H54 (cell line): ENCODE data around the gene PRKACB.
A peak's percentile ranks its signal among the peaks of the same experiment; 100 is the strongest.

Experiments
- DNase-seq: peaks from one replicate; pipeline ENCODE4 v3.0.0; 2011; ENCODE audit warnings: low spot score, mixed read lengths; ENCODE audit not compliant: insufficient read length
- FAIRE-seq: peaks from 3 replicates; lab custom pipeline; 2011; peaks lifted over from hg19 to GRCh38; lab: Jason Lieb, UNC
- POLR2A ChIP-seq: IDR thresholded peaks from 2 replicates; pipeline ENCODE4 v1.6.1; 2011; ENCODE audit warnings: low read depth, mild to moderate bottlenecking, low read length

Gene PRKACB

DNA sequence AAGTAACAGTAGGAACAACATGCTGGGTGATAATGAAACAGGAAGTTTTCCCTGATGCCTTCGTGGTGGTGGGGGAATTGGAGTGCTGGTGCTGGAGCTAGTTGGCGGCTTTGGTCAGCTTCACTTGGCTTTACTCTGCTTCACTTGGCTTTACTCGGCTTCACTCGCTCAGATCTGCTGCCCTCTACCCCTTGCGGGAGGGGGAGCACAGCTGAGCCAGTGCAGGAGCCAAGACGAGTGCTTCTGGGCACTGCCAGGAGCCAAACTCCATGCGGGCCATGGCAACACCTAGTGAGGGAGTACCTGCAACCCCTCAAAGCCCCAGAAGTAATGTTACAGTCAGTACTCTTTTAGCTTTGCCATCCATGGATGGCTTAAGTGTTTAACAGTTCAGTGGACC, 10.6 kb upstream of the PRKACB start:
- DNase-seq, result no peak
- no peak for FAIRE-seq
- no peak for TF ChIP-seq POLR2A

DNA sequence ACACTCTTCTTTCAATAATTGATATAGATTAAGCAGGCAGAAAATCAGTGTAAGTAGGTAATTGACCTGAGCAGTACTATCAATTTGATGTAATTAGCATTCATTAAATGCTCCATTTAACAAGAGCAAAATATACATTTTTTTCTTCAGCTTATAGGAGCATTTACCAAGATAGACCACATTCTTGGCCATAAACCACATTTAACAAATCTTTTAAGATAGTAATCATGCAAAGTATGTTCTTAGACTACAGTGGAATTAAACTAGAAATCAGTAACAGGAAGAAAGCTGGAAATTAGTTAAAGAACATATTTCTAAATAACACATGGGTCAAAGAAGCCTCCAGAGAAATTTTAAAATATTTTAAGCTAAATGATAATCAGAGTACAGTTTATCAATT, 8.7 kb upstream of the PRKACB start:
- no peak for DNase-seq
- TF ChIP-seq POLR2A, result no peak
- no peak for FAIRE-seq

DNA sequence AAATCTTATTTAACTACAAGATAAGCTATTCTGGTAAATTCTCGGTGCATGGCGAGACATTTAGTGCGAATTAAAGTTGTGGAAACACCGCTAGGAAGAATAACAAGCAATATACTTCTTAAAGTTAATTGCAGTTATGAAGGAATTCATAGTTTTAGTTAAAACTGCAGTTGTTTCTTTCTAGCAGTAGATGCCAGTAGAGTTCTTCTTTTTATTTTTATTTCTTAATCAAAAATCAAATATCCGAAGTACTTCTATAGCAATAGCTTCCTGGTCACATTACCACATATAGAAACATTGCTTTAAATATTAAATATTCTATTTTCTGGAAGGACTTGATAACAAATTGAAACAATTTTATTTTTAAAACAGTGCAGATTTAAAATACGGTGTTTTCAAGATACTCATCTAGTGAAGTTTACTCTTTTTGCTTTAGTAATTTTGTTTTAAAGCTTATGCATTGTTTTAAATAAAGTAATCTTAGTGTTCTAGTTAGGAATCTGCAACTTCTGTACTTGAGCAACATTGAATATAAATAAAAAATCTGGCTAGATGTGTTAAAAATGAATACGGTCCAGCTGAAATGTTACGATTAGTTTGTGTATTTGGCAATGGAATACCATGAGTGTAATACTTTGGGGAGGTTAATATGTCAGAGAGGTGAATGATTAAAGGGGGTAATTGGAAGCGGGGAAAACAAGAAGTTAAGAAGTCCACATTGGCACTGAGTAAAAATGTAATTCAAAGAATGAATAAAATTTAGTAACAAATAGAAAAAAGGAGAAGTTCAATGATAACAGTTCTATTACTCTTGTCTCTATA, 2.7 kb upstream of the PRKACB start:
- FAIRE-seq (peak; percentile 11), DNase-seq (no peak)
- no peak for TF ChIP-seq POLR2A

DNA sequence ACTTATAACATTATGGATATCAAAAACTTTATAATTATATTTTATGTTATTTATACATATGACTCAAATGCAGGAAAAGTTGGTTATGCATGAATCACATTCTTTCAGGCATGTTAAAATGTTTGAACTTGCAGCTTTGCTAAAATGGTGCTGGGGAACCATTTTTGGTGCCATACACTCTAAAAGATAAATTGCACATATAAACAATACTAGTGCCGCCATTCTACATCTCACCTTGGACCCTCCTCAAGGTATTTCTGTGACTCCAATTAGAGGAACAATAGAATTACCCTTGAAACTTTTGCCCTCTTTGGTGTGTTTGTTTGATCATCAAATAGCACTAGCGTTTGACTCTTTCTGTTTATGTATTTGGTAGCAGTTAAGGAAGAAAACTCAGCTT, 997 bp downstream of the PRKACB start:
- DNase-seq (no peak), FAIRE-seq (peak; percentile 64)
- no peak for TF ChIP-seq POLR2A

DNA sequence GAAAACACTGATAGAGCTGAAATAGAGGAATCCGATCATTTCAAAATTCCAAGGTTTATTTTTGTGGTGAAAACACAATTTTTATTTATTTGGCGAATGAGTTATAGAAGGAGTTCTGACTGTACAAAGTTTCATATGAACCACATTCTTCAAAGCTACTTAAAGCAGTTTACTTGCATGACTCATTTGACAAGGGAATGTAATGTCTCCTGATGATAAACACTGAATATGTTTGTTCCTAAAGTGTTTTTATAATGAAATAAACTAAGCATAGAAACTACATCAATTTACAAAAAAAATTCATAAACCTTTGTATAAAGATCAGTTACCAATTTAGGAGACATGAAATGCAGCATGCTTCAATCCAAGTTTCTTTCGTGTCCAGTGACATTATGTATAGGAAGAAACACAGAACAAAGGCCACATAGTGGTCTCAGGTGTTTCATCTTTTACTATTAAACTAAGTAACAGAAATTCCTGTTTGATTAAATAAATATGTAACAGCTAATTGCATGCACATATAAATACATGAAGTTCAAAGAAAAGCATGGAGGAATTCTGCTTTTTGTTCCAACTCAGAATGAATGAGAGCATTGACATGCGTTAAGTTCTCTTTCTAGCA, 2.5 kb downstream of the PRKACB start:
- no peak for DNase-seq
- TF ChIP-seq POLR2A, result no peak
- FAIRE-seq, result peak; percentile 86

DNA sequence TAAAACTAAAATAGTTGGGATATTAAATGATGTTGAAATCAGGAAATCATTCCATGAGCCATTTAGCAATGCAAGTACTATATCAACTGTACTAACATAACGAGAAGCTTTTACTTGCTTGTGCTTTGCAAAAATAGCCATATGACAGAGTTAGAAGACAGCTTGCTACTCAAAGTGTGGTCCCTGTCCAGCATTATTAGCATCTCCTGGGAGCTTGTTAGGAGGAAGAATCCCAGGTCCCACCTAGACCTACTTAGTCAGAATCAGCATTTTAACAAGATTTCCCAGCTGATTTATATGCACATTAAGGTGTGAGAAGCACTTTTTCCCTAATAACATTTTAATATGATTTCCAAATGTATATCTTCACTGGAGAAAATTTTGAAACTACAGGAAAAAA, 4.7 kb downstream of the PRKACB start:
- FAIRE-seq (no peak), DNase-seq (no peak)
- TF ChIP-seq POLR2A, result no peak

DNA sequence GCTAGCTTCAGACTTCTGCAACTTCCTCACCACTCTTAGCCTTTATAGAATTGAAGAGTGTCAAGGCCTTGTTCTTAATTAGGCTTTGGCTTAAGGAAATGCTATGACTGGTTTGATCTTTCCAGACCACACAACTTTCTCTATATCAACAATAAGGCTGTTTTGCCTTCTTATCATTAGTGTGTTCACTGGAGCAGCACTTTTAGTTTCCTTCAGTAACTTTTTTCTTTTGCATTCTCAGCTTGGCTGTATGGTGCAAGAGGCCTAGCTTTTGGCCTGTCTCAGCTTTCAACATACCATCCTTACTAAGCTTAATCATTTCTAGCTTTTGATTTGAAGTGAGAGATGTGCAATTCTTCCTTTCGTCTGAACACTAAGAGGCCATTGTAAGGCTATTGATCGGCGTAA, 8.6 kb downstream of the PRKACB start:
- DNase-seq (no peak), FAIRE-seq (no peak)
- TF ChIP-seq POLR2A, result no peak

DNA sequence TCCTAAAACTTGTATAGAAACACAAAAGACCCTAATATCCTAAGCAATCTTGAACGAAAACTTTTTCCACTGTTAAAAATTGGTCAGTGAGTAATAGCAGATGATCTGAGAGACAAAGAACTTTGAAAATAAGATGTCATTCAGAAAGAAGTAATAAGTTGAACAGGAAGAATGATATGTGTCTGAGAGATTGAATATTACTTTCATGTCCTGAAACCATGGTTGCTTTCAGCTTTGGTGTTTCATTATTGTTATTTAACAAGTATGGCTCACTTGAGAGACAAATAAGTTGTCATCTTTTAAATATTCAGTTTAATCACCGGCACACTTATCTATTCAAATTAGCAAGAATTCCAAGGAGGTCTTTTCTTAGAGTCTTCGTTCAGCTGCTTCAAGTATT, 11.4 kb downstream of the PRKACB start:
- TF ChIP-seq POLR2A, result no peak
- DNase-seq (no peak), FAIRE-seq (peak; percentile 41)

DNA sequence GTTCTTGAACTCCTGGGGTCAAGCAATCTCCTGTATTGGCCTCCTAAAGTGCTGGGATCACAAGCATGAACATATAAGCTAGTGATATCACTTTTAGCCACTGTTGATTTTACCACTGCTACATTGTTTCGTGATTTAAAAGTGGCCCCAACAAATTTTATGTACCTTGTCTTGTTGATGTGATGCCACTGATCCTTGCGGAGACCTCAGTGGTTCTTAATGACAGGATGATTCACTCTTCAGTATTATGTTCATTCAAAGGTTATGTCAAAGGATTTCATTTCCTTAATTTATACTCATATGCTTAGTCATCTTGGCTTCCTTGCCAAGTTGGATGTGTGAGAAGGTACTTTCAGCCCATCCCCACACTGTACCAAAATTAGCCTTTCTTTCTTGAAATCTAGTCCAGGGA, 12.1 kb downstream of the PRKACB start:
- peak; percentile 97 for FAIRE-seq
- TF ChIP-seq POLR2A, result no peak

DNA sequence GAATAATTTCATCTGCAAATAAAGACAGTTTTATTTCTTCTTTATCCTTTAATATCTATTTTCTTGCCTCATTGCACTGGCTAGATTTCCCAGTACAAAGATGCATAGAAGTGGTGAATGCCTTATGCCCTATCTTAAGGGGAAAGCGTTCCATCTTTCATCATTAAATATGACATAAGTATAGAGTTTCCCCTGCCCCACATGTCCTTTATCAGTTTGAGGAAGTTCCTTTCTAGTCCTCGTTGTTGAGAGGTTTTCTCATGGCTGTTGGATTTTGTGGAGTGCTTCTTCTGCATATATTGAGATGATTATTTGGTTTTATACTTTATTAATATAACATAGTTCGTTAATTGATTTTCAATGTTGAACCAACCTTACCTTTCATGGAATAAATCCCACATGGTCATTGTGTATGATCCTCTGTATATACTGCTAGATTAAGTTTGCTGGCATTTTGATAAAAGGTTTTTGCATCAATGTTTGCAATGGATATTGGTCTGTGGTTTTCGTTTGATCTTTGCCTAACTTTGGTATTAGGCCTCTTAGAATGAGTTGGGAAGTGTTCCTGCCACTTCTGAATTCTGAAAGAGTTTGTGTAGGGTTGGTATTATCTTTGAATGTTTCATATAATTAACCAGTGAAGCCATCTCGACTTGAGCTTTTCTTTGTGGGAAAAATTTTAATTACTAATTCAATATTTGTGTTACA, 15.6 kb downstream of the PRKACB start:
- no peak for TF ChIP-seq POLR2A
- no peak for DNase-seq
- no peak for FAIRE-seq

More for the DNA sequence above, 12.1 kb downstream of the PRKACB start:
- no peak for DNase-seq

DNA sequence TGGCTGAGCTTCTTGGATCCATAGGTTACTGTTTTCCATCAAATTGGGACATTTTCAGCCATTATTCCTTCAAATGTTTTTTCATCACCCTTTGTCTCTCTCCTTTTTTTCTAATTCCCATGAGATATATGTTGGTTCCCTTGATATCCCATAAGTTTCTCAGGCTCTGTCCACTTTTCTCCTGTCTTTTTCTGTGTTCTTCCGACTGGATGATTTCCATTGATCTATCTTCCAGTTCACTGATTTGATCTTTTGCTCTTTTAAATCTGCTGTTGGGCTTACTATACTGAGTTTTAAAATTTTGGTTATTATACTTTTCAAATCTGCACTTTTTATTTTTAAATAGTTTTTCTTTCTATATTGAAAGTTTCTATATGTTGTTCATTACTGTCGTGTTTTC, 18.2 kb downstream of the PRKACB start:
- DNase-seq (no peak), FAIRE-seq (no peak)
- no peak for TF ChIP-seq POLR2A

DNA sequence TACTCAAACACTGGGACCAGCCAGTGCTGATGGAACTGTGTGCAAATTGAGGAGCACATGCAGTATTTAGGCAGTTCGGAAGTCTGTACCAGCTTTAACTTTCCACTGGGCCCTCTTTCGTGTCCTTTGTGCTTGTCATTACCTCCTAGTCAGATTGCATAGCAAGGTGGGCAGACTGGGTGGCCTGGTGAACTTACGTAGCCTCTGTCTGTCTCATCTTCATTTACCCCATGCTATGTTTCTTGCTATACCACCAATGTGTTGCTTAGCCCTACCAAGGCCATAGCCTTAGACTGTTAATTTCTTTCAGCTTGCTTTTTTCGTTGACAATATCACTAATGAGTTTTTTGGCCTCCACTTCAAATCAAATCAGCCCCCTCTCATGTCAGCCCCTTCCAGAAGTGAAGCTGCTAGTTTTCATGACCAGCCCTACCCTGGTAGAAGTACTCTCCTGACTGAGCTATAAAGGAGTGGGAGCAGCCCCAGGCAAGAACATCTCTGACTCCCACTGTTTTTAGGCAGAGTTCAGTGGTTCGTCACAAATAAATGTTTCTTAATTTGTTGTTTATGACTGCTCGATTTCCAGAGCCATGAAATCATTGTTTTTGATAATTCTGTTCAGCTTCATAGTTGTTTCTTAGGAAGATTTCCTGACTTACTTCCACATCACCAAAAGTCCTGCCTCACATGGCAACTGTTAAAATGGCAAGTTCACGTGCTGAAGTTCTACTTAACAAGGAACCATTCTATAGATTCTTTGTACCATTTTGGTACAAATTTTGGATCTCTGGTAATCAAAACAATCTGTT, 19.3 kb downstream of the PRKACB start:
- DNase-seq, result no peak
- TF ChIP-seq POLR2A, result no peak
- no peak for FAIRE-seq

DNA sequence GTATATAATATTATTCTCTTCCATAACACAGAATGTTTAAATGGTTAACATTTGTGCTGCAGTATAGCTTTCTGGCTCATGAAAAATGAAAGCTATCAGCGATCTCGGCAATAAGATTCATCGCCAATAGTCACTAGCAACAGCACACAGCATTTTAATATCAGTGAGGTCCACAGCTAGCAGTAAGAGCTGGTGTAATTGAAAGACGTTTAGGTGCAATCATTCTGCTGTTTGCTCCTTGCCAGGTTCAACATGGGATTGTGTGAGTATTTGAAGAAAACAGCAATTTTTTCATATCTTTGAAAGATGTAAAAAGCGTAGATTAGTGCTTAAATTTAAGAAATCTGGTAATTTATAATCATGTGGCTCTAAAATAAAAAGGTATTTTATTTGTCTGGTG, 20.1 kb downstream of the PRKACB start:
- FAIRE-seq (no peak), DNase-seq (no peak)
- TF ChIP-seq POLR2A, result no peak

DNA sequence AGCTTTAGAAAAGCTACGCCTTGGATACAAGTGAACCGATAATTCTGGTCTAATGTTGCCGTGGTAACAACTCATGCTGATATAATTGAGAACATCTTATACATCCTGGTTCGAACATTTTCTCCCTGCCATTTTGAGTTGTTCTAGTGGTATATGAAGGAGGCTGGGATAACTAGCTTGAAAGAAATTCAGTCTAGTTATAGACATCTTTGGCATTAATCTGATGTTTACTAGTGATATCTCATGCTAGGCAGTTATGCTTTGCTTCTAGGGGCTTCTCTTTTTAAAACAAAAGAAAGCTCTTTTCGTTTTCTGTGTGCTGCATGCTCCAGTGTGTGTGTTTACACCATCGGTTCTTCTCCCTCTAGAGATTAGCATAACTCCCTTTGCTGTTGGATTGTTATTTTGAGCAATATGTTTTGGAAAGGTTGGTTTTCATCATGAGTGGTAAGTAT, 20.5 kb downstream of the PRKACB start:
- no peak for TF ChIP-seq POLR2A

More for the DNA sequence above, 20.5 kb downstream of the PRKACB start:
- FAIRE-seq, result no peak
- DNase-seq, result no peak
